HFFc6 (cell line): ENCODE measurements around the gene RGS3. TPM values are rescaled to one million over a fixed set of nuclear protein-coding genes. Genes with fewer than 3 reads are reported as not detected.
A peak's percentile ranks its signal among the peaks of the same experiment; 100 is the strongest.

ENCODE experiments used
- DNase-seq: peaks from one replicate; pipeline ENCODE4 v3.0.0-alpha.2; 2018
- H3K27ac Mint-ChIP-seq: 2 replicates; pipeline ENCODE4 v1.8.0; 2020; ENCODE audit warnings: mild to moderate bottlenecking, mixed read lengths
- H3K27me3 Mint-ChIP-seq: 2 replicates; pipeline ENCODE4 v1.8.0; 2021; ENCODE audit warnings: mild to moderate bottlenecking, moderate library complexity, mixed read lengths; ENCODE audit not compliant: insufficient read depth
- H3K36me3 Mint-ChIP-seq: 2 replicates; pipeline ENCODE4 v1.8.0; 2021; ENCODE audit warnings: low read depth, mixed read lengths
- H3K4me1 Mint-ChIP-seq: 2 replicates; pipeline ENCODE4 v1.8.0; 2020; ENCODE audit warnings: low read depth, mixed read lengths
- H3K4me3 Mint-ChIP-seq: 2 replicates; pipeline ENCODE4 v1.8.0; 2020; ENCODE audit warnings: mild to moderate bottlenecking, moderate library complexity, mixed read lengths
- H3K9me3 Mint-ChIP-seq: 2 replicates; pipeline ENCODE4 v1.8.0; 2020; ENCODE audit warnings: mild to moderate bottlenecking, mixed read lengths
- total RNA-seq, 6 experiments: library from RNA; stranded (reverse); fragmentation: NEBNext Ultra II Directional; extraction: Animal tissue kit (Norgen Biotek cat#: 25700); gene quantifications; 2 replicates in 1 of 6; 3 replicates in 5 of 6; pipeline ENCODE4 v1.2.3, GENCODE V29; 2021
- TF ChIP-seq, protein P1 (sequence below): fragments of 200-600 bp; sonication (generic); IDR thresholded peaks from 2 replicates; pipeline ENCODE4 v1.5.0; 2021; ENCODE audit warnings: antibody characterized with exemption, mild to moderate bottlenecking

The RGS3 gene
- total RNA-seq, 6 experiments from 2014 or later, result 49.7 to 57.0 (median 52.5) TPM

DNA sequence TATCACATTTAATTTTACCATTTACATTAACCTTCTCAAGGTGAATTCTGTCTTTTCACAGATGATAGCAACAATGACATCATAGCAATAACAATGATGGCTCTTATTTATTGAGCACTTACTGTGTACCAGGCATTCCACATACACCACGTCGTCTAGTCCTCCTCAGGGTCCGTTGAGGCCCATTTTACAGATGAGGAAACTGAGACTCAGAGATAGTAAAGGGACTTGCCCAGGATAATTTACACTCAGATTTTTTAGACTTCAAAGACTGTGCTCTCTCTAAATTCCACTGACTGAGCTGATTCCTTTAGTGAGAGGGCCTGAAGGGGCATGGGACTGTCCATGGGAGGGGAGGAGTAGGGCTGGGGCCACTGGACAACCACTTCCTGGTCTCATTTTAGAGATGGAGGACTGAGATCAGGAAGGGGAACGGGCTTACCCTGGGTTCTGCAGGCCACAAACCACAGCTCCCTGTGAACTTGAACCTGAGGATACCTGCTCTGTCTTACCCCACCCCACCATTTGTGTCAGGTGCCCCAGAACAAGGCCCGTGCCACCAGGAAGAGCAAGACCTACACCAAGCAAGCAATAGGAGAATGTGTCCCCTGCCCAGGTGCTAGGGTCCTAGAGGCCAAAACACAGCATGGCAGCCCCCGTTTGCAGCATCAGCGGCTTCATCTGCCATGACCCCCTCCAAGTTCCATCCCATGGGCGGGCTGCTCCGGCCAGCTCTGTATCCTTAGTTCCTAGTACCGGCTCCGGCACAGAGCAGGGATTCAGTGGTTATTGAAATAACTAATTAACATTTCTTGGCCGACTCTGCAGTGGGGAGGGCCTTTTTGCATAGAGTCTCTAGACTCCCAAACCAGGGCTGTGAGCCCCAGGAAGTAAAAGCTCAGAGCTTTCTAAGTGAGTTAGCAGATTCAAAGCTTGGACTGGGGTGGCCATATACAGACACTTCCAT is 96.6 kb downstream of the RGS3 start:
- Mint-ChIP-seq H3K36me3 (no peaks in the 10 kb centered on the region), H3K27ac (no peak overlapping the region), H3K9me3 (no peaks in the 10 kb centered on the region), H3K4me3 (no peak overlapping the region), H3K27me3 (no peaks in the 10 kb centered on the region; the same call in 1 of the 2 replicates), H3K4me1 (peaks cover 60% of the 10 kb centered on the region)
- DNase-seq, result no peak
- TF ChIP-seq, protein P1, sequence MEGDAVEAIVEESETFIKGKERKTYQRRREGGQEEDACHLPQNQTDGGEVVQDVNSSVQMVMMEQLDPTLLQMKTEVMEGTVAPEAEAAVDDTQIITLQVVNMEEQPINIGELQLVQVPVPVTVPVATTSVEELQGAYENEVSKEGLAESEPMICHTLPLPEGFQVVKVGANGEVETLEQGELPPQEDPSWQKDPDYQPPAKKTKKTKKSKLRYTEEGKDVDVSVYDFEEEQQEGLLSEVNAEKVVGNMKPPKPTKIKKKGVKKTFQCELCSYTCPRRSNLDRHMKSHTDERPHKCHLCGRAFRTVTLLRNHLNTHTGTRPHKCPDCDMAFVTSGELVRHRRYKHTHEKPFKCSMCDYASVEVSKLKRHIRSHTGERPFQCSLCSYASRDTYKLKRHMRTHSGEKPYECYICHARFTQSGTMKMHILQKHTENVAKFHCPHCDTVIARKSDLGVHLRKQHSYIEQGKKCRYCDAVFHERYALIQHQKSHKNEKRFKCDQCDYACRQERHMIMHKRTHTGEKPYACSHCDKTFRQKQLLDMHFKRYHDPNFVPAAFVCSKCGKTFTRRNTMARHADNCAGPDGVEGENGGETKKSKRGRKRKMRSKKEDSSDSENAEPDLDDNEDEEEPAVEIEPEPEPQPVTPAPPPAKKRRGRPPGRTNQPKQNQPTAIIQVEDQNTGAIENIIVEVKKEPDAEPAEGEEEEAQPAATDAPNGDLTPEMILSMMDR, result no peak

DNA sequence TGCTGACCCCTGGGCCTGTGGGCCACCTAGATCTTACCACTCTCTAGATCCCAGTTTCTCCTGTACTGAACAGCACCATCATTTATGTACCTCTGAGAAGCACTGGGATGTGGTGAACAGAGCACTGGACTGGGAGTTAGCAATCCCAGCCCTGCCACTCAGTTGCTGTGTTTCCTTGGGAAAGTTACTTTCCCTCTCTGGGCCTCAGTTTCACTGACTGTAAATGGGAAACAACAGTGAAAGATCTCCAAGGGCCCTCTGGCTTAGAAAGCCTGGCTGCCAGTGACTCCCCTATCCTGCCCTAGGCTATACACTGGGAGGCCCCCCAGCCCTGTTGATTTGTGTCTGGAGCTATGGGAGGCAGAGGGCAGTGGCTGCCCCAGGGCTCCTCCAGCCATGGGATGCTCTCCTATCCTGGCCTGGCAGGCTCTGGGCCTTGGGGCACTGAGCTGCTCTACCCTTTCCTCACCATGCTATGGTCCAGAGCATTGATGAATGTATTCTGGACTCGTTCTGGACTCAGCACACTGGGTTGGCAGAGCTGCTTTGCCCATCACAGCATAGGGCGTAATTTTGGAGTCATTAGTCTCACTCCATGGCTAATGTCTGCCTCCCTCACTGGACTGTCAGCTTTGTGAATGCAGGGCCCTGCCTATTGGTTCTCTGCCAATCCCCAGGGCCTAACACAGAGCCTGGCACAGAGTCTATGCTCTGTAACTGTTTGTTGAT is 99.3 kb downstream of the RGS3 start:
- H3K4me1 Mint-ChIP-seq, result peaks cover 49% of the 10 kb centered on the region
- no peak overlapping the region for H3K4me3 Mint-ChIP-seq
- no peaks in the 10 kb centered on the region for H3K36me3 Mint-ChIP-seq
- H3K27ac Mint-ChIP-seq, result no peak overlapping the region
- no peaks in the 10 kb centered on the region for H3K9me3 Mint-ChIP-seq
- no peaks in the 10 kb centered on the region; the same call in 1 of the 2 replicates for H3K27me3 Mint-ChIP-seq
- TF ChIP-seq, protein P1, result no peak
- no peak for DNase-seq

DNA sequence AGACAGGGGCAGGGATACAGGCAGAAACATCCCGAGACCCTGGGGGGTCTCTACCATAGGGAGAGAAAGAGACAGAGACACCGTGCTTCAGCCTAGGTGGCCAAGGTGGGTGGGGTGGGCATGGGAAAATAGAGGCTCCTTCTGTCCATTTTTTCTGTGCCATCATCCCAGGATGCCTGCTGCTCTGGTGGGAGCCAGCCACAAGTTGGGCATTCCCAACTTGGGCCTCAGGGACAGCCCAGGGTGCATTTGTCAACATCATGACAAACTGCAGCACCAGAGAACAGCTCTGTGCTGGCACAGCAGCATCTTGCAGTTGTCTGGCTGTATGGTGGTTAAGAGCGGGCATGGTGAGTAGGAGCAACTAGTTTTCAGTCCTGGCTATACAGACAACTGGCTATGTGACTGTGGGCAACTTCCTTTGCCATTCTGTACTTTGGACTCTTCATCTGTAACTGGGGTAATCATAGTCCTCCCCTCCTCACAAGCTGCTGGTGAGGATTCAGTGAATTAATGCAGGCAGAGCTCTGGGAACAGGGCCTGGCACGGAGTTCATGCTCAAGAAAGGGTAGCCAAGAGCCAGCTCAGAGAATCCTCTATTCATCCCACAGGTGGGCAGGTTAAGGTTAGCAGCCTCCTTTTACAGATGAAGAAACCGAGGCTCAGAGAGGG is 100.4 kb downstream of the RGS3 start:
- H3K27me3 Mint-ChIP-seq, result no peaks in the 10 kb centered on the region; the same call in 1 of the 2 replicates
- peaks cover 42% of the 10 kb centered on the region for H3K4me1 Mint-ChIP-seq
- TF ChIP-seq, protein P1, result no peak
- H3K36me3 Mint-ChIP-seq, result no peaks in the 10 kb centered on the region
- H3K4me3 Mint-ChIP-seq, result no peak overlapping the region
- H3K9me3 Mint-ChIP-seq, result no peaks in the 10 kb centered on the region
- peak overlapping the region; percentile 11; the same call in 1 of the 2 replicates for H3K27ac Mint-ChIP-seq
- no peak for DNase-seq

DNA sequence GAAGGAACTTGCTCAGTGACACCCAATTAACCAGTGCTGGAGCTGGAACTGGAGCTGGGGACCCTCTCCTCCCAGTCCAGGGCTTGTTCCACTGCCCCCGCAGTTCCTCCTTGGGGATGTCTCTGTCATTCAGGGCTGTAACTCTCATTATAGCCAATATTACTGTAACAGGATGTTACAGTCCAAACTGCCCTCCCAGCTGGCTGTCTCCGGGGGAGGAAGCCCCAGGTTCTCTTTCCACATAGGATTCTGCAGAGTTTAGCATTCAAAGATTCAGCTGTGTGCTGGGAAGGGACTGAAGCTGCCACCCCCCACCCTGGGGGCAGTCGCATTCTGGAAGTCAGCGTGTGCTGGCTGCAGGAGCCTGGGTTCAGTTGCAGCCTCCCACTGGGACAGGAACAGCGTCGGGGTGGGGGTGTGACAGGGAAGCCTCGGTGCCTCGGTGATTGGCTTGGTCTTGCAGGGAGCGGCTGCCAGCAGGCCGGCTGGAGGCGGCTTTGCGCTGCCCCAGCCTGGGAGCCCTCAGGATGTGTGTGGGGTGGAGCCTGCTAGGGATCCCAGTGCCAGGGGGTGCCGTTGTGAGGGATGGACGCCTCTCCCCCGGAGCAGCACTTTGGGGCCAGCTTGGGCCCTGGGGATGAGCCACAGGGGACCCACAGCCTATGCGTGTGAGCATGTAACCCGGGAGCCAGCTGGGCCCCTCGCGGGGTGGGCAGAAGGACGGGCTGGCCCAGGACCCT is 101.1 kb downstream of the RGS3 start:
- peak; percentile 83 for DNase-seq
- TF ChIP-seq, protein P1, result no peak
- H3K36me3 Mint-ChIP-seq, result no peaks in the 10 kb centered on the region
- peak overlapping the region; percentile 97 for H3K27ac Mint-ChIP-seq
- H3K9me3 Mint-ChIP-seq, result no peaks in the 10 kb centered on the region
- no peaks in the 10 kb centered on the region; the same call in 1 of the 2 replicates for H3K27me3 Mint-ChIP-seq
- peak overlapping the region; percentile 96 for H3K4me3 Mint-ChIP-seq
- peaks cover 35% of the 10 kb centered on the region for H3K4me1 Mint-ChIP-seq
